GM12801 (cell line): ENCODE results near the gene KRT82.

Experiments
- CTCF ChIP-seq: IDR thresholded peaks from one replicate; pipeline ENCODE4 v1.5.1; 2011; ENCODE audit warnings: control low read depth; ENCODE audit not compliant: insufficient read length; ENCODE audit errors: extremely low read depth

KRT82 gene

DNA sequence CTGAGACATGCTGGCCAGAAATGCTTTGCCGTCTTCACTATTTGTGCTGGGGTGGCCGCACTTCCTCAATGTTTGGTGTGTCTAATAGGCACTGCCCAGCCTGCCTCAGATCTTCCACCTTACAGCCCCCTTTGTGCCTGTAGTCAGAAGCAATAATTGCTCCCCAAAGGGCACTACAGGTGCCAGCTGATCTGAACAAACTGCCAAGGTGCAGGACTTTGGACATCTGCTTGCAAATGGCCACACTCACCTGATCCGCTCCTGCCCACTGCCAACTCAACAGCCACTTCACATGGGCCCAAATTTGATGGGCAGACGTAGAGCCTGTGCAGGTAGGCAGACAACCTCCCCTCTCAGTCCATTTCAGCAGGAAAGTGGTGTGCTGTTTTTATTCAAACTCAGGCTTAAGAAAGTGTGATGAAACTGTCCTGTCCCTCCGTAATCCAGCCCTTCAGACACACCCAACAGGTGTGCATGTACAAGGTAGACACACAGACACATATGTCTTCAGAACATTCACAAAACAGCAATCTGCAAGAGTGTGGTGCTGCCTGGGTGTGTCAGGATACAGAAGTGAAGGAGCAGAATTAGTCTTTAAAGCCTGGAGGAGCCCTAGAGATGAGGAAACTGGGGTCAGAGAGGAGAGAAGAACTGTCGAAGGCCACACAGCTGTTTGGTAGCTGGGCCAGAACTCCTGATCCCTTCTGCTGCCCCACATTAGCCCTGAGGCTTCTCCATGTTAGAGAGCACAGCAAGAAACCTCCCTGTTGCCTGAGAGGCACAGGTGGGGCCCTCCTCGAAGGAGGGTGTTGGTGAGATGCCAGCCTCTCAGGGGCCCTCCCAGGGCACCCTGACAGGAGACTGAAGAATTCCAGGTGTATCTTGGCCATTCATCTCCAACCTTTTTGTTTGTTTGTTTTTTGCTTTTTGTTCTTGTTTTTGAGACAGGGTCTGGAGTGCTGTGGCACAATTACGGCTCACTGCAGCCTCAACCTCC is 32.5 kb upstream of the KRT82 start:
- no peak for TF ChIP-seq CTCF

DNA sequence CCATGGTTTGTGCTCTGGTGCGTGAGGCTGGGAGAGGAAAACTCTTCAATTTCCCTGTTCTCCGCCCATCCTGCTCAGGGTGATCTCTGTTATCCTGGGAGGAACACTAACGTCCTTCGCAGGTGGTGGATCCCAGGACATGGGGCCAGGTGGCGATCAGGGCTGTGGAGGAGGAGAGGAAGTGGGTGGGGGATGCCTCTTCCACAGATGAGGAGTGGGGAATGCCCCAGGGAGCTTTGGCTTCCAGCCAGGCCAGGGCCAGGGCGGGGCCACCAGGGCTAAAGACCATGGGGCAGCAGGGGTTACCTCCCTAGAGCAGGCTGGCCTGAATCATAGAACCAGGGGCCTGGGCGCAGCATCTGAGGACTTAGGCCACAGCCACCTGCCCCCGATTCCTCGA is 31.4 kb upstream of the KRT82 start:
- no peak for TF ChIP-seq CTCF

- TF ChIP-seq CTCF = no peak
These were observed 30.8 kb upstream of the KRT82 start for GRCh38 chr12:52436828-52437474.

GRCh38 chr12:52436000-52436827 is 30.1 kb upstream of the KRT82 start:
- TF ChIP-seq CTCF = no peak

DNA sequence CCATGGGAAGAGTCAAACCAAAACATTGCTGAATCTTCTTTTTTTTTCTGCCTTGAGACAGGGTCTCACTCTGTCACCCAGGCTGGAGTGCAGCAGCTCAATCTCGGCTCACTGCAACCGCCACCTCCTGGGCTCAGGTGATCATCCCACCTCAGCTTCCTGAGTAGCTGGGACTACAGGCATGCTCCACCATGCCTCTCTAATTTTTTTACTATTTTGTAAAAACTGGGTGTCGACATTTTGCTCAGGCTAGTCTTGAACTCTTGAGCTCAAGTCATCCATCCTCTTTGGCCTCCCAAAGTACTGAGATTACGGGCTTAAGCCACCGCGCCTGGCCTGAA is 29.5 kb upstream of the KRT82 start:
- no peak for TF ChIP-seq CTCF

DNA sequence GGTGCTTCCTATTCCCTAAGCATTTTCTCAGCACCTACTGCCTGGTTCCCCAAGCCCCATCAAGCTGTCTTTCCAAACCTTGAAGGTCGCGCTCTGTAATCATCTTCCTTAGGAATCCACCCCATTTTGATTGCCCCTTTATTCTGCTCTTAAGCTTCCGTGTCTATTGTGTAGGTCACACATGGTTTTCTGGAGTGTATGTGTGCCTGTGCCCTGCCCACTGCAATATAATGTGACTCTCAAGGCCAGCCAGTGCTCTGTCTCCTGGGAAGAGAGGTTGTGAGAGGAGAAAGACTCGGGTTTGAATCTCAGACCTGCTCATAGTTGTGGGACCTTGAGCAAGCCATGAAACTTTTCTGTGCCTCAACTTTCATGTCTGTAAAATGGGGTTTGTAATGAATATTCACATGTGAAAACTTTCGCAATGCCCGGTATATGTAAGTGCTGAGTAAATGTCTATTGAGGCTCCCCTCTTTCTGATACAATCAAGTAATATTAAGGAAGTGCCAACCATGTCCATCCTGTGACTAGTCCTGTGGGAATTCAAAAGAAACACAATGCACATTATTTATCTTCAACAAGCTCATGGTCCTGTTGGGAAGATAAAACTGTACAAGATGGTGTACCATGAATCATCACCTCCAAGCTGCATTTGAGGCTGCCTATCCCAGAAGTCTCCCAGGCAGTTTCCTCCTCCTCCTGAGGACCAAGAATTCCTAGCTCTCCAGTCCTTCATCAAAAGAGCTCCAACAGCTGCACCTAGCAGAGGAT is 28.8 kb upstream of the KRT82 start:
- no peak for TF ChIP-seq CTCF
